WI38 (cell line): ENCODE data around the gene GNAZ.

Experiments used
- H3K4me3 ChIP-seq: 2 replicates; pipeline ENCODE4 v1.5.1; 2011; ENCODE audit warnings: low read depth, mild to moderate bottlenecking, control low read depth, low read length
- TF ChIP-seq, protein P1 (sequence below): IDR thresholded peaks from 2 replicates; pipeline ENCODE4 v1.5.1; 2012; ENCODE audit warnings: low read depth, mild to moderate bottlenecking, control low read depth, low read length

The GNAZ gene

DNA sequence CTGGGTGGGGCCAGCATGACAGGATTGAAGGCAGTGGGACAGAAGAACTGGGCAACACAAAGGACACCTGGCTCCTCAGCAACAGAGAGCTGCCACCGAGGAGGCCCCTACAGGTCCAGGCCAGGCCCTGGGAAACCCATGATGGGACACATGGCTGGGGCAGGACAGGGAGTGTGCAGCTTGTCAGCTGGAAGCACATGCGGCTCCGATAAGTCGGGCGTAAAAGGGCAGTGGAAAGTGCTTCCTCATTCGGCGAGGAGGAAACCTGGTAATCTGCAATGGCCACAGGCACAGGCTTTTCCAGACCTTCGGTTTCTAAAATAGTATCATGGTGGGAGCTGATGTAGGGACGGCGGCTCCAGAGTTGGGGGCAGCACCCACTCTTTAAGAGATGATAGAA is 16.5 kb downstream of the GNAZ start:
- no peak overlapping the region for H3K4me3 ChIP-seq
- TF ChIP-seq, protein P1, sequence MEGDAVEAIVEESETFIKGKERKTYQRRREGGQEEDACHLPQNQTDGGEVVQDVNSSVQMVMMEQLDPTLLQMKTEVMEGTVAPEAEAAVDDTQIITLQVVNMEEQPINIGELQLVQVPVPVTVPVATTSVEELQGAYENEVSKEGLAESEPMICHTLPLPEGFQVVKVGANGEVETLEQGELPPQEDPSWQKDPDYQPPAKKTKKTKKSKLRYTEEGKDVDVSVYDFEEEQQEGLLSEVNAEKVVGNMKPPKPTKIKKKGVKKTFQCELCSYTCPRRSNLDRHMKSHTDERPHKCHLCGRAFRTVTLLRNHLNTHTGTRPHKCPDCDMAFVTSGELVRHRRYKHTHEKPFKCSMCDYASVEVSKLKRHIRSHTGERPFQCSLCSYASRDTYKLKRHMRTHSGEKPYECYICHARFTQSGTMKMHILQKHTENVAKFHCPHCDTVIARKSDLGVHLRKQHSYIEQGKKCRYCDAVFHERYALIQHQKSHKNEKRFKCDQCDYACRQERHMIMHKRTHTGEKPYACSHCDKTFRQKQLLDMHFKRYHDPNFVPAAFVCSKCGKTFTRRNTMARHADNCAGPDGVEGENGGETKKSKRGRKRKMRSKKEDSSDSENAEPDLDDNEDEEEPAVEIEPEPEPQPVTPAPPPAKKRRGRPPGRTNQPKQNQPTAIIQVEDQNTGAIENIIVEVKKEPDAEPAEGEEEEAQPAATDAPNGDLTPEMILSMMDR: no peak

DNA sequence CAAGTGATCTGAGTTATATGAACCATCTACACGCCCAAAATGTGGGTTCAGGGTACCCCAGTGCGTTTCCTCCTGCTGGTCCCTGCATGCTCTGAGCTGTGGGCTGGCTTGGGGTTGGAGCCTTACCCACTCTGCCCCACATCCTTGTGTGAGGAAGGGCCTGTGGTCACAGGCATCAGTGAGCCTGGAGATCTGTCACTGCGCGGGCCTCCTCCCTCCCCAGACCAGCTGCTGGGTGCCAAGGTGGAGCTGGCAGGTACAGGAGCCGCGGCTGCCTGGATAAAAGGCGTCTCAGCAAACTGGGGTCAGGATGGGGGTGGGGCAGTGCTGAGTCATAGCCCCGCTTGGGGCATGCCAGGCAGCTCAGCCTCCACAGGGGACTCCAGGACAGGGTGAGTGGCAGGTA is 17.9 kb downstream of the GNAZ start:
- no peak overlapping the region for H3K4me3 ChIP-seq

DNA sequence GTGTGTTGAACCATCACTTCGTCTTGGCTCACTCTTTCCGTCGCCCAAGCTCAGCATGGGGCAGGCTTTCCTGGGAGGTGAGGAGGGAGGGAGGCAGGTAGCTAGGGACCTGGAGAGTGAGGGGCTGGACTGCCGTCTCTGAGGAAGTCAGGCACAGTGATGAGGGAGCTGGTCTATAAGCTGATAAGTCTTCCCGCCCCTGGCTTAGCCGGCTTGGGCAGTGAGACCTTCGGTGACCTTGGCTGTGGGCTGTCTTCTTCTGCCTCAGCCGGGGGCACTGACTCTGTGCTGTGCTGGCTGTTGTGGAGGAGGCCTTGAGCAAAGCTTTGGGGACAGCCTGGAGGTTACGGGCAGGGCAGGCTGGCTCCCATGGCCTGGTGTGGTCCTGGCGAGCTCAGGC is 18.7 kb downstream of the GNAZ start:
- TF ChIP-seq, protein P1: no peak
- H3K4me3 ChIP-seq: no peak overlapping the region

More for the DNA sequence above, 17.9 kb downstream of the GNAZ start:
- TF ChIP-seq, protein P1: no peak

DNA sequence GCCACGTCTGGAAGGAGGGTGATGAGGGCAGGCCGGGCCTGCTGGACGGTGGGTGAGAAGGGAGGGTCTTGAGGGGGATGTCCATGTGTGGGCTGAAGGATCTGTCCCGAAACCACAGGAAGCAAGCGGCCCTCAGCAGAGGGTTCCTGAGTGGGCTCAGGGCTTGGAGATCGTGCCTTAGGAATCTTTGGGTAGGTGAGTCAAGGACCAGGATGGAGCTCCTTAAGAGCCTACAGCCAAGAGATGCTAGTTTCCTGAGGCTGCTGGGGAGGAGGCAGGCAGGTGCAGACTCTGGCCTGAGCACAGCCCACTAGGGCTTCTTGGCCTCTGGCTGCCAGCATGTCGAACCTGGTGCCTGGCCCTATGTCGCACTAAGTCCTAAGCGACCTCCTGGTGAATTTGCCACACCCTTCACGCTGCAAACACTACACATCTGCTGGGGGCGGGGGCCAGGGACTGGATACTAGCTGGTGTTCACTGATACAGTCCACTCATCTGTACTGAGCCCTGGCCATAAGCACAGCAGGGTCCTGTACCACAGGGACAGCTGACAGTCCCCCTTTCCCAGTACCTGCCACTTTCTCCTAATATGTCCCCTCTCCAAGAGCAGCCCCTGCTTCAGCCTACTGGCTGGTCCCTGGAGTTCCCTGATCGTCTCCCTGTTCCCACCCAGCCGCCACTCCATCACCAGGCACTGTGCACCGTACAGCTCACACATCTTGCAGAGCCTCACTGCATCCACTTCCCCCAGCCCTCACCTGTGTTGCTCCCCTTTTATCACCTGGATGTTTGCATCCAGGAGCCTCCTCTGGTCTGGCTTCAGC is 19.5 kb downstream of the GNAZ start:
- TF ChIP-seq, protein P1: no peak
- no peak overlapping the region for H3K4me3 ChIP-seq

DNA sequence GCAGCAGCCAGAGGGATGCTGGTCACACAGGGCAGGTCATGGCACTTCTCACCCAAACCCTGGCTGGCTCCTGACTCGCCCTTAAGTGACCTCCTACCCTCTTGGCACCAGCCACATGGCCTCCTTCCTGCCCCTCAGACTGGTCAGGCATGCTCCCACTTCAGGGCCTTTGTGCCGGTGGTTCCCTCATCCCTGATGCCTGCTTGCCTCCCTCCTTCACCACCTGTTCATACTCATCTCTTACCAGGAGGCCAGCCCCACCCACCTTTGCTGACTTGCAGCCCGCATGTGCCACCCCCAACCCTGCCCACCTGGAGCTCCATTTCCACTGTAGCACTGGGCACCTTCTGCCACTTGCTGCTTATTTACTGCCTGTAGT is 20.1 kb downstream of the GNAZ start:
- TF ChIP-seq, protein P1: no peak

DNA sequence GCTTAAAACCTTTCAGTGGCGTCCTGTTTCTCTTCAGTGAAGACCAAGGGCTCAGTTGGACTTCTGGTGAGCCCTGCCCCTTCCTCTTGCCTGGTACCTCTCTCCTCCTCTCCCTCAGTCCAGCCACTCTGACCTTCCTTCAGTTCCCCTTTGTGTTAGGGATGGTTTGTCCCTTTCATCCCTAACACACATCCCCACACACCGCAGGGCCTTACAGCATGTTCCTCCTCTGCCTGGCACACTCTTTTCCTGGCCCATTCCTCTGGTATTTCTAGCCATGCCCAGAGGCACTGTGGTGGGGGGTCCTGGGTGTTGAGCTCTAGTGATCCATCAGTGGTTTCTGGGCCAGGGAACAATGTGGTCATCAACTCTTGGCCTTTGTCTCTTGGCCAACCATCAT is 21.4 kb downstream of the GNAZ start:
- no peak overlapping the region for H3K4me3 ChIP-seq
- TF ChIP-seq, protein P1: no peak

More for the DNA sequence above, 20.1 kb downstream of the GNAZ start:
- no peak overlapping the region for H3K4me3 ChIP-seq

DNA sequence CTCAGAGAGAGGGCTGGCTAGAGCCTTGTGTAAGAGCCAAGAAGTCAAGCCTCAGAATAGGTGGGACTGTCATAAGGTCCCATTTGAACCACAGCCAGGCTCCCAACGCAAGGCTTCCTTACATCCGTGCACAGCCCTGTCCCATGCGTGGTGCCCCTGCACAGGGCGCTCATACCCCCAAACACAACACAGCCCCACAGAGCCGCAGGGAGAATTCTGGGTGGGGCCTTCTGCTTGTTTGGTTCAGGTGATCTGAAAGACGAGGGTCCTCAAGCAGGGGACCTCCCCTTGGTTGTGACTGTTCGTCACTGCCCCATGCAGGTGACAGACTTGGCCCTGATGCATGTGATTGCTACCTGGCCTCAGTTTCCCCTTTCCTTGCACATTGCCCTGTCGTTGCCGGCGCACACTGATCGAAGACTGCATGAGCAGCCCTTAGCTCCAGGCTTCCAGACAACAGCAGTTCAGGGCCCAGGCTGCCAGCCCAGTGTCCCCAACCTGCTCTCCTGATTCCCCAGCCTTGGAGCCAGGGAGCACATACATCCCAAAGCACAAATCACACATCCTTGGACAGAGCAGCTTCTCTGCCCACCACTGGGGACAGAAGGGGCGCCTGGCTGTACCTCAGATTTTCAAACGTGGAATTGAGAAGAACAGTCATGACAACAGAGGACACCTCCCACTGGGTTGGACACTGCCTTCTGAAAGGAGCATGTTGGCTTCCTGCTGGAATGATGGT is 22.1 kb downstream of the GNAZ start:
- H3K4me3 ChIP-seq: no peak overlapping the region
- TF ChIP-seq, protein P1: no peak
